ENCODE measurements around the gene SHISA7. TPM values are rescaled to one million over a fixed set of nuclear protein-coding genes. Genes with fewer than 3 reads are reported as not detected.

Gene SHISA7
- total RNA-seq, 1 donor from 2014 or later, result 3.2 TPM

GRCh38 chr19:55391191-55391670, 51.9 kb downstream of the SHISA7 start:
- Mint-ChIP-seq H3K36me3 (ENCODE audit: unreplicated experiment) (no peaks in the 10 kb centered on the region), H3K27ac (ENCODE audit: unreplicated experiment) (peak overlapping the region; percentile 73), H3K27me3 (ENCODE audit: unreplicated experiment) (peaks cover 4% of the 10 kb centered on the region), H3K4me3 (ENCODE audit: unreplicated experiment) (peak overlapping the region; percentile 53), H3K4me1 (ENCODE audit: low read depth, unreplicated experiment) (peaks cover 35% of the 10 kb centered on the region), H3K9me3 (ENCODE audit: unreplicated experiment) (peaks cover 10% of the 10 kb centered on the region)
- no peak for DNase-seq
- TF ChIP-seq, protein P1, sequence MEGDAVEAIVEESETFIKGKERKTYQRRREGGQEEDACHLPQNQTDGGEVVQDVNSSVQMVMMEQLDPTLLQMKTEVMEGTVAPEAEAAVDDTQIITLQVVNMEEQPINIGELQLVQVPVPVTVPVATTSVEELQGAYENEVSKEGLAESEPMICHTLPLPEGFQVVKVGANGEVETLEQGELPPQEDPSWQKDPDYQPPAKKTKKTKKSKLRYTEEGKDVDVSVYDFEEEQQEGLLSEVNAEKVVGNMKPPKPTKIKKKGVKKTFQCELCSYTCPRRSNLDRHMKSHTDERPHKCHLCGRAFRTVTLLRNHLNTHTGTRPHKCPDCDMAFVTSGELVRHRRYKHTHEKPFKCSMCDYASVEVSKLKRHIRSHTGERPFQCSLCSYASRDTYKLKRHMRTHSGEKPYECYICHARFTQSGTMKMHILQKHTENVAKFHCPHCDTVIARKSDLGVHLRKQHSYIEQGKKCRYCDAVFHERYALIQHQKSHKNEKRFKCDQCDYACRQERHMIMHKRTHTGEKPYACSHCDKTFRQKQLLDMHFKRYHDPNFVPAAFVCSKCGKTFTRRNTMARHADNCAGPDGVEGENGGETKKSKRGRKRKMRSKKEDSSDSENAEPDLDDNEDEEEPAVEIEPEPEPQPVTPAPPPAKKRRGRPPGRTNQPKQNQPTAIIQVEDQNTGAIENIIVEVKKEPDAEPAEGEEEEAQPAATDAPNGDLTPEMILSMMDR (IDR thresholded peaks at IDR 0.05; ENCODE audit: partially characterized antibody, unreplicated experiment), result no peak

- no peaks in the 10 kb centered on the region for H3K36me3 Mint-ChIP-seq (ENCODE audit: unreplicated experiment)
- H3K4me1 Mint-ChIP-seq (ENCODE audit: low read depth, unreplicated experiment), result peaks cover 35% of the 10 kb centered on the region
- no peak for DNase-seq
- H3K27me3 Mint-ChIP-seq (ENCODE audit: unreplicated experiment), result peaks cover 9% of the 10 kb centered on the region
- H3K9me3 Mint-ChIP-seq (ENCODE audit: unreplicated experiment), result peaks cover 16% of the 10 kb centered on the region
- TF ChIP-seq, protein P1 (IDR thresholded peaks at IDR 0.05; ENCODE audit: partially characterized antibody, unreplicated experiment), result no peak
- H3K4me3 Mint-ChIP-seq (ENCODE audit: unreplicated experiment), result peak overlapping the region; percentile 30
- peak overlapping the region; percentile 16 for H3K27ac Mint-ChIP-seq (ENCODE audit: unreplicated experiment)
These were observed 52.6 kb downstream of the SHISA7 start for GRCh38 chr19:55390461-55390880.

DNA sequence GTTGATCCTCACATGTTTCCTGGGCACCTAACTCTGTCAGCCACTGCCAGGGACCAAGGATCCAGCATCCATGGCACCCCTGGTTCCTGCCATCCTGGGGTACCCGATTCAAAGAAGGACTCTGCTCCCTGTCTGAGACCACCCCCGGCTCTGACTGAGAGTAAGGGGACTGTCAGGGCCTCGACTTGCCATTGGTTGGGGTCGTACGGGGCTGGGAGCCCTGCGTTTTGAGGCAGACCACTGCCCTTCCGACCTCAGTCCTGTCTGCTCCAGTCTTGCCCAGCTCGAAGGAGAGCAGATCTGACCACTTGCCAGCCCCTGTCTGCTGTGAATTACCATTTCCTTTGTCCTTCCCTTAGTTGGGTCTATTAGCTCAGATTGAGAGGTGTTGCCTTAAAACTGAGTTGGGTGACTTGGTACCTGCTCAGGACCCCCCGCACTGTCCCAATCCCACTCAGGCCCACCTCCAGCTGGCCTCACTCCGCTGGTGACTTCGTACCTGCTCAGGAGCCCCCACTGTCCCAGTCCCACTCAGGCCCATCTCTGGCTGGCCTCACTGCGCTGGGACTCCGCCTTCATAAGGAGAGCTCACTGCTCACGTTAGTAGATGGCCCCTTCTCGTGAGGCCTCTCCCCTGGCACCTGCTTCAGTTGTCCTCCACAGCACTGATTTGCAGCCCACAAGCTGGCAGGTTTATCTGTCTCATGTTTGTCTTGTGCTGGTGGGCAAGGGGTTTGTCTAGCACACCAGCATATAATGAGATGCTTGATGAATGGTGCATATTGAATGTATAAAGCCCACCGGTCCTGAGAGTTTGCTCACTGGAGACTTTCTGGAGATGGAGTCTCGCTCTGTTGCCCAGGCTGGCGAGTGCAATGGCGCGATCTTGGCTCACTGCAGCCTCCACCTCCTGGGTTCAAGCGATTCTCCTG, 53.4 kb downstream of the SHISA7 start:
- H3K36me3 Mint-ChIP-seq (ENCODE audit: unreplicated experiment), result no peaks in the 10 kb centered on the region
- H3K4me1 Mint-ChIP-seq (ENCODE audit: low read depth, unreplicated experiment), result peaks cover 35% of the 10 kb centered on the region
- TF ChIP-seq, protein P1 (IDR thresholded peaks at IDR 0.05; ENCODE audit: partially characterized antibody, unreplicated experiment), result no peak
- no peak for DNase-seq
- peaks cover 9% of the 10 kb centered on the region for H3K27me3 Mint-ChIP-seq (ENCODE audit: unreplicated experiment)
- no peak overlapping the region for H3K27ac Mint-ChIP-seq (ENCODE audit: unreplicated experiment)
- H3K4me3 Mint-ChIP-seq (ENCODE audit: unreplicated experiment), result peak overlapping the region; percentile 38
- H3K9me3 Mint-ChIP-seq (ENCODE audit: unreplicated experiment), result peaks cover 17% of the 10 kb centered on the region

- Mint-ChIP-seq H3K27me3 (ENCODE audit: unreplicated experiment) (peaks cover 12% of the 10 kb centered on the region), H3K27ac (ENCODE audit: unreplicated experiment) (no peak overlapping the region), H3K9me3 (ENCODE audit: unreplicated experiment) (peaks cover 16% of the 10 kb centered on the region), H3K4me1 (ENCODE audit: low read depth, unreplicated experiment) (peaks cover 32% of the 10 kb centered on the region), H3K36me3 (ENCODE audit: unreplicated experiment) (no peaks in the 10 kb centered on the region), H3K4me3 (ENCODE audit: unreplicated experiment) (peak overlapping the region; percentile 95)
- TF ChIP-seq, protein P1 (IDR thresholded peaks at IDR 0.05; ENCODE audit: partially characterized antibody, unreplicated experiment), result no peak
- DNase-seq, result no peak
These were observed 55.2 kb downstream of the SHISA7 start for GRCh38 chr19:55387736-55388497.

All from glutamatergic neuron (in vitro differentiated cells).